ENCODE data around the gene ATPAF1.

DNA sequence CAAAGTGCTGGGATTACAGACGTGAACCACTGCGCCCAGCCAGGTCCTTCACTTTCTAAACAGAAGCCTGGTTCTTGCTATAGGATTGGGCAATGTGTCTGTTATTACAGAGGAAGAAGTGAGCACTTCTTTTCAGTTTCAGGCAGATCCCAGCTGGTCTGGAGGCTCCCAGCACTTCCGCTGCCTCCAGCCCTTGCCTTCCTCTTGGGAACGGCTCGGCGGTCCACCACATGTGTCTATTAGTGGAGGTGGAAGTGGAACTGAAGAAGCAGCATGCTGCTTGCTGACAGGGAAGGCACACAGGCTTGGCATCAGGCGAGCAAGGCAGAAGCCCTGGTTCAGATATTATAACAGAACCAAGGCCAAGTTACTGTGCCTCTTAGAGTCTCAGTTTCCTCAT, 81.1 kb downstream of the ATPAF1 start:
- TF ChIP-seq CTCF (IDR thresholded peaks at IDR 0.05 in 2 of 3, conservative IDR thresholded peaks at IDR 0.05 in 1 of 3; ENCODE audit: control insufficient read depth in 2 of 3, extremely low read depth in 1 of 3, insufficient read depth in 1 of 3, low read depth in 3 of 3, low read length in 3 of 3): no peak
- TF ChIP-seq, protein P1, sequence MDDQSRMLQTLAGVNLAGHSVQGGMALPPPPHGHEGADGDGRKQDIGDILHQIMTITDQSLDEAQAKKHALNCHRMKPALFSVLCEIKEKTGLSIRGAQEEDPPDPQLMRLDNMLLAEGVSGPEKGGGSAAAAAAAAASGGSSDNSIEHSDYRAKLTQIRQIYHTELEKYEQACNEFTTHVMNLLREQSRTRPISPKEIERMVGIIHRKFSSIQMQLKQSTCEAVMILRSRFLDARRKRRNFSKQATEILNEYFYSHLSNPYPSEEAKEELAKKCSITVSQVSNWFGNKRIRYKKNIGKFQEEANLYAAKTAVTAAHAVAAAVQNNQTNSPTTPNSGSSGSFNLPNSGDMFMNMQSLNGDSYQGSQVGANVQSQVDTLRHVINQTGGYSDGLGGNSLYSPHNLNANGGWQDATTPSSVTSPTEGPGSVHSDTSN (IDR thresholded peaks at IDR 0.05; ENCODE audit: insufficient replicate concordance, low read depth, low read length): no peak
- TF ChIP-seq POLR2A (IDR thresholded peaks at IDR 0.05; ENCODE audit: low read depth, low read length): no peak
- TF ChIP-seq RELA (IDR thresholded peaks at IDR 0.05; ENCODE audit: borderline replicate concordance, partially characterized antibody): no peak
- TF ChIP-seq NRF1 (conservative IDR thresholded peaks at IDR 0.05; ENCODE audit: low read depth, low read length): no peak
- no peak for TF ChIP-seq NKRF (conservative IDR thresholded peaks at IDR 0.05)
- no peak for TF ChIP-seq IRF5 (IDR thresholded peaks at IDR 0.05; ENCODE audit: borderline replicate concordance)
- TF ChIP-seq BCL11A (IDR thresholded peaks at IDR 0.05; ENCODE audit: low read depth, low read length): no peak
- no peak for TF ChIP-seq SREBF2 (IDR thresholded peaks at IDR 0.05; ENCODE audit: low read length)
- TF ChIP-seq, protein P2, sequence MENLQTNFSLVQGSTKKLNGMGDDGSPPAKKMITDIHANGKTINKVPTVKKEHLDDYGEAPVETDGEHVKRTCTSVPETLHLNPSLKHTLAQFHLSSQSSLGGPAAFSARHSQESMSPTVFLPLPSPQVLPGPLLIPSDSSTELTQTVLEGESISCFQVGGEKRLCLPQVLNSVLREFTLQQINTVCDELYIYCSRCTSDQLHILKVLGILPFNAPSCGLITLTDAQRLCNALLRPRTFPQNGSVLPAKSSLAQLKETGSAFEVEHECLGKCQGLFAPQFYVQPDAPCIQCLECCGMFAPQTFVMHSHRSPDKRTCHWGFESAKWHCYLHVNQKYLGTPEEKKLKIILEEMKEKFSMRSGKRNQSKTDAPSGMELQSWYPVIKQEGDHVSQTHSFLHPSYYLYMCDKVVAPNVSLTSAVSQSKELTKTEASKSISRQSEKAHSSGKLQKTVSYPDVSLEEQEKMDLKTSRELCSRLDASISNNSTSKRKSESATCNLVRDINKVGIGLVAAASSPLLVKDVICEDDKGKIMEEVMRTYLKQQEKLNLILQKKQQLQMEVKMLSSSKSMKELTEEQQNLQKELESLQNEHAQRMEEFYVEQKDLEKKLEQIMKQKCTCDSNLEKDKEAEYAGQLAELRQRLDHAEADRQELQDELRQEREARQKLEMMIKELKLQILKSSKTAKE (IDR thresholded peaks at IDR 0.05; ENCODE audit: low read depth, poor library complexity, severe bottlenecking): no peak
- no peak for TF ChIP-seq EP300 (IDR thresholded peaks at IDR 0.05; ENCODE audit: borderline replicate concordance in 1 of 2, control insufficient read depth in 1 of 2, low read depth in 2 of 2, low read length in 2 of 2)
- TF ChIP-seq BMI1 (IDR thresholded peaks at IDR 0.05; ENCODE audit: borderline replicate concordance): no peak
- TF ChIP-seq POLR2AphosphoS5 (IDR thresholded peaks at IDR 0.05; ENCODE audit: low read length): no peak
